Endothelial cell of umbilical vein (primary cell): Measurements from ENCODE around the gene TRMT1. TPM values are rescaled to one million over a fixed set of nuclear protein-coding genes. Genes with fewer than 3 reads are reported as not detected.

ENCODE experiments used
- BruUV-seq: library from RNA; stranded (reverse); fragments of 400-500 nt; replicated peaks from 2 replicates; lab custom pipeline; 2021; lab: Mats Ljungman, UMichigan
- CTCF ChIA-PET: fragments of 300-600, 350-600 bp; sonication (Branson Sonifier 250); formaldehyde crosslinking; loops from one replicate; lab custom pipeline; 2021; ENCODE audit warnings: antibody characterized with exemption, inconsistent platforms; lab: Charles Lee
- POLR2A ChIA-PET: fragments of 300-600, 350-600 bp; sonication (Branson Sonifier 250); formaldehyde crosslinking; loops from one replicate; lab custom pipeline; 2021; ENCODE audit warnings: antibody characterized with exemption, inconsistent platforms; lab: Charles Lee
- DNase-seq: peaks from one replicate; pipeline ENCODE4 v3.0.0-alpha.2; 2011; ENCODE audit warnings: low read depth, low spot score
- FAIRE-seq: peaks from 2 replicates; lab custom pipeline; 2011; peaks lifted over from hg19 to GRCh38; lab: Jason Lieb, UNC
- H2AFZ ChIP-seq: 2 replicates; pipeline ENCODE4 v1.6.0; 2012; ENCODE audit warnings: low read depth, low read length, control low read depth, inconsistent platforms
- H3K27ac ChIP-seq: 2 replicates; pipeline ENCODE4 v1.5.1; 2011; ENCODE audit warnings: low read depth, mild to moderate bottlenecking, control low read depth, low read length, moderate library complexity; ENCODE audit not compliant: insufficient read depth
- H3K27me3 ChIP-seq, 2 experiments: 2 replicates each; pipeline versions ENCODE4 v1.6.0 to v1.6.1; 2011; ENCODE audit warnings: low read length in 2 of 2, mixed read lengths in 1 of 2; ENCODE audit not compliant: control insufficient read depth in 2 of 2, insufficient read depth in 2 of 2
- H3K36me3 ChIP-seq, 2 experiments: 2 replicates in 1 of 2; 3 replicates in 1 of 2; pipeline ENCODE4 v1.5.1; 2011; ENCODE audit warnings: low read length in 2 of 2, mild to moderate bottlenecking in 1 of 2, moderate library complexity in 1 of 2; ENCODE audit not compliant: control insufficient read depth in 2 of 2, insufficient read depth in 2 of 2; ENCODE audit errors: extremely low read depth in 1 of 2
- H3K4me1 ChIP-seq: 3 replicates; pipeline ENCODE4 v1.5.1; 2011; ENCODE audit warnings: mild to moderate bottlenecking, low read length; ENCODE audit not compliant: control insufficient read depth, insufficient read depth; ENCODE audit errors: extremely low read depth
- H3K4me2 ChIP-seq: 2 replicates; pipeline ENCODE4 v1.6.1; 2011; ENCODE audit warnings: low read length, control low read depth, mixed read lengths; ENCODE audit not compliant: insufficient read depth
- H3K4me3 ChIP-seq, 3 experiments: fragments of 200-600 bp in 1 of 3; sonication (generic), shearing (Covaris generic) in 1 of 3; replicated peaks in 1 of 3; 2 replicates each; pipeline ENCODE4 v1.5.1; 2011 to 2016; ENCODE audit warnings: control low read depth in 3 of 3, low read length in 3 of 3, mild to moderate bottlenecking in 2 of 3, inconsistent platforms in 1 of 3, low read depth in 1 of 3, moderate library complexity in 1 of 3; ENCODE audit not compliant: insufficient read depth in 1 of 3
- H3K79me2 ChIP-seq: 2 replicates; pipeline ENCODE4 v1.6.0; 2012; ENCODE audit warnings: low read length, inconsistent platforms; ENCODE audit not compliant: control insufficient read depth, insufficient read depth
- H3K9ac ChIP-seq: replicated peaks from 2 replicates; pipeline ENCODE3; 2011; ENCODE audit warnings: low read length, control low read depth; ENCODE audit not compliant: insufficient read depth; ENCODE audit errors: extremely low read depth
- H3K9me1 ChIP-seq: replicated peaks from 3 replicates; pipeline ENCODE4 v1.6.0; 2011; ENCODE audit warnings: mild to moderate bottlenecking, low read length; ENCODE audit not compliant: control insufficient read depth, insufficient read depth; ENCODE audit errors: extremely low read depth
- H3K9me3 ChIP-seq: replicated peaks from 2 replicates; pipeline ENCODE4 v1.5.1; 2012; ENCODE audit warnings: low read length, inconsistent platforms; ENCODE audit not compliant: control insufficient read depth, insufficient read depth
- H4K20me1 ChIP-seq: replicated peaks from 2 replicates; pipeline ENCODE3; 2011; ENCODE audit warnings: mild to moderate bottlenecking, low read length; ENCODE audit not compliant: control insufficient read depth, insufficient read depth; ENCODE audit errors: extremely low read depth
- CTCF ChIP-seq, 2 donors: IDR thresholded peaks; 1 replicate in 1 of 2; 2 replicates in 1 of 2; pipeline ENCODE4 v1.5.1; 2011; ENCODE audit warnings: low read length in 2 of 2, mild to moderate bottlenecking in 2 of 2, moderate library complexity in 2 of 2, control low read depth in 1 of 2, inconsistent platforms in 1 of 2, low read depth in 1 of 2; ENCODE audit not compliant: insufficient read depth in 1 of 2; ENCODE audit errors: extremely low read depth in 1 of 2
- EZH2 ChIP-seq: IDR thresholded peaks from 2 replicates; pipeline ENCODE4 v1.6.1; 2012; ENCODE audit warnings: borderline replicate concordance, low read depth, mild to moderate bottlenecking, moderate library complexity, low read length, inconsistent platforms; ENCODE audit not compliant: severe bottlenecking
- GATA2 ChIP-seq: IDR thresholded peaks from 2 replicates; pipeline ENCODE4 v1.7.0; 2011; ENCODE audit warnings: low read depth, mild to moderate bottlenecking, moderate library complexity, mixed read lengths, low read length; ENCODE audit not compliant: insufficient read length, insufficient read depth
- JUN ChIP-seq: IDR thresholded peaks from 2 replicates; pipeline ENCODE4 v1.6.1; 2011; ENCODE audit warnings: borderline replicate concordance, low read depth; ENCODE audit not compliant: insufficient read length, insufficient read depth
- MAX ChIP-seq: IDR thresholded peaks from 2 replicates; pipeline ENCODE4 v1.6.1; 2011; ENCODE audit not compliant: insufficient read depth, insufficient read length
- MYC ChIP-seq: IDR thresholded peaks from one replicate; pipeline ENCODE4 v1.6.1; 2011; ENCODE audit warnings: mild to moderate bottlenecking, low read depth, low read length
- POLR2A ChIP-seq: IDR thresholded peaks from 2 replicates; pipeline ENCODE4 v1.6.1; 2012; ENCODE audit warnings: low read depth, mild to moderate bottlenecking, control low read depth, low read length
- POLR2AphosphoS5 ChIP-seq: IDR thresholded peaks from 2 replicates; pipeline ENCODE4 v1.6.1; 2012; ENCODE audit warnings: low read depth, mild to moderate bottlenecking, control low read depth, low read length, moderate library complexity; ENCODE audit not compliant: insufficient read depth
- dilution Hi-C: fragments of 300-500 bp; cut with MboI; formaldehyde crosslinking; loops from one replicate; pipeline ENCODE4 v1.15.0; 2019; ENCODE audit warnings: low sequenced_read_pairs; ENCODE audit not compliant: extremely low pct_ligation_motif_present
- intact Hi-C: fragments of 100-400 bp; cut with micrococcal nuclease; formaldehyde crosslinking; loops from one replicate; pipeline ENCODE4 v1.10.0; 2022
- polyA plus RNA-seq, 4 experiments: library from polyadenylated mRNA; depleted of rRNA in 3 of 4; stranded (reverse) in 3 of 4; unstranded in 1 of 4; fragments of >200 nt; gene quantifications; 2 replicates each; pipeline versions ENCODE4 v1.2.1 to v1.2.3, GENCODE V29; 2011 to 2012; ENCODE audit warnings: missing spikeins in 1 of 4
- total RNA-seq: library from RNA; stranded (reverse); gene quantifications from 2 replicates; pipeline ENCODE4 v1.2.3, GENCODE V29; 2021

TRMT1 gene
- total and polyA plus RNA-seq, 2 donors (not counting 3 experiments of a cell fraction or from before 2014, with no cell fraction given), result 46.3 to 53.0 TPM

- dilution Hi-C loops (no loop called here), intact Hi-C loops (loop anchor here (5.0 kb wide), 2 partner anchors 143 to 903 kb away; partner anchors contain the start of gene RFX1)
Measured at GRCh38 chr19:13104360-13104847, 12.1 kb downstream of the TRMT1 start.

More at GRCh38 chr19:13104360-13104847, 12.1 kb downstream of the TRMT1 start:
- TF ChIP-seq CTCF (IDR thresholded peaks at IDR 0.05; ENCODE audit: extremely low read depth in 1 of 2, insufficient read depth in 1 of 2, low read depth in 1 of 2, low read length in 2 of 2) (peak; percentile 85 to 95), MAX (peak; percentile 82), EZH2 (no peak), POLR2AphosphoS5 (peak; percentile 99), JUN (no peak), GATA2 (peak; percentile 82), MYC (peak; percentile 78), POLR2A (peak; percentile 80)
- FAIRE-seq (peak; percentile 95), DNase-seq (peak; percentile 94)
- no peaks in the 10 kb centered on the region for H3K9me1 ChIP-seq
- H3K4me3 ChIP-seq, result no peak overlapping the region
- no peak overlapping the region for H2AFZ ChIP-seq
- peaks cover 41% of the 10 kb centered on the region for H3K4me1 ChIP-seq
- H3K4me2 ChIP-seq, result peak overlapping the region; percentile 34
- POLR2A ChIA-PET, result interaction anchor here (1.2 to 3.2 kb wide), 2 partner anchors 10 to 14 kb away, joined by 3 to 6 read pairs; partner anchors contain the start of gene NACC1
- H3K9ac ChIP-seq, result peak overlapping the region; percentile 35
- CTCF ChIA-PET, result interaction anchor here (0.8 to 3.6 kb wide), 10 partner anchors 9 to 139 kb away, joined by 3 to 24 read pairs (median 6); partner anchors contain the start of genes NACC1 and TRMT1
- no peaks in the 10 kb centered on the region for H3K27me3 ChIP-seq
- peaks cover 3 to 9% of the 10 kb centered on the region in 2 experiments for H3K36me3 ChIP-seq
- H3K9me3 ChIP-seq, result no peaks in the 10 kb centered on the region
- no peaks in the 10 kb centered on the region for H4K20me1 ChIP-seq
- peaks cover 28% of the 10 kb centered on the region for H3K79me2 ChIP-seq
- BruUV-seq, result no TSS peak
- peak overlapping the region; percentile 60 for H3K27ac ChIP-seq
